GM20000 (cell line): Measurements from ENCODE around the gene NEK6.

Source experiments
- DNase-seq: peaks from one replicate; pipeline ENCODE4 v3.0.0; 2012; ENCODE audit warnings: low spot score
- TF ChIP-seq, protein P1 (sequence below): IDR thresholded peaks from 2 replicates; pipeline ENCODE4 v1.5.1; 2012; ENCODE audit warnings: mild to moderate bottlenecking, control low read depth; ENCODE audit errors: extremely low read depth, missing control alignments

Gene NEK6

GRCh38 chr9:124355039-124355940 lies 97.5 kb downstream of the NEK6 start:
- no peak for DNase-seq
- TF ChIP-seq, protein P1, sequence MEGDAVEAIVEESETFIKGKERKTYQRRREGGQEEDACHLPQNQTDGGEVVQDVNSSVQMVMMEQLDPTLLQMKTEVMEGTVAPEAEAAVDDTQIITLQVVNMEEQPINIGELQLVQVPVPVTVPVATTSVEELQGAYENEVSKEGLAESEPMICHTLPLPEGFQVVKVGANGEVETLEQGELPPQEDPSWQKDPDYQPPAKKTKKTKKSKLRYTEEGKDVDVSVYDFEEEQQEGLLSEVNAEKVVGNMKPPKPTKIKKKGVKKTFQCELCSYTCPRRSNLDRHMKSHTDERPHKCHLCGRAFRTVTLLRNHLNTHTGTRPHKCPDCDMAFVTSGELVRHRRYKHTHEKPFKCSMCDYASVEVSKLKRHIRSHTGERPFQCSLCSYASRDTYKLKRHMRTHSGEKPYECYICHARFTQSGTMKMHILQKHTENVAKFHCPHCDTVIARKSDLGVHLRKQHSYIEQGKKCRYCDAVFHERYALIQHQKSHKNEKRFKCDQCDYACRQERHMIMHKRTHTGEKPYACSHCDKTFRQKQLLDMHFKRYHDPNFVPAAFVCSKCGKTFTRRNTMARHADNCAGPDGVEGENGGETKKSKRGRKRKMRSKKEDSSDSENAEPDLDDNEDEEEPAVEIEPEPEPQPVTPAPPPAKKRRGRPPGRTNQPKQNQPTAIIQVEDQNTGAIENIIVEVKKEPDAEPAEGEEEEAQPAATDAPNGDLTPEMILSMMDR, result no peak

DNA sequence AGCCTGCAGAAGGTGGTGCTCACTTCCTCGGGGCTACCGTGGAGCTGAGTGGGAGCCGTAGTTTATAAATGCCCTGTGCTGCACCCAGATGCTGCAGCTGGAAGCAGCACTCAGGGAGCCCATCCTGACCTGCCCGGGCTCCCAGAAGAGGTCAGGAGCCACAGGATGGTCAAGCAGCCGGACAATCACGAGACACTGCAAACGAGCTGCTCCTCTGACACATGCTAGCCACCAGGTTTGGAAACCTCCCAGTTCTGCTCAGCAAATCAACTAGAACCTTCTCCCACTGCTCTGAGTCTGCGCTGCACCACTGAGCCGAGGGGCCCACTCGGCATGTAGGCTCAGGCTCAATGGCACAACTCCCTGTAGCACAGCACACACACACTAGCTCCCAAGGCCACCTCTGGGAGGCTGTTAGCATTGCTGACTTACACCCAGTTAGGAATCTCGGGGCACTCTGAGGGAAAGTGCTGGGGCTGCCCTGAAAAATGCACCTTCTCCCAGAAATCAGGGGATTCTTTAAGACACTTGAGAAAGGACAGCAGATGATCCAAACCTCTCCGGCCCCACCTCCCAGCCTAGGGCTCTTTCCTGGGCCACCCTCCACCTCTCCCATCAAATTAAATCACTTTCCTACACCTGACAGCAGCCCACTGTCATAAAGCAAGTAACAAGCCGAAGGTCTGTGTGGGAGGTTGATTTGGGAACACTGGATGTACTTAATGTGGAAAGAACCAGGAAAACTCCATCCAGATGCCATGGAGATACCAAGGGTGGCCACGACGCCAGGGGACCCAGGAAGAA lies 98.4 kb downstream of the NEK6 start:
- DNase-seq, result no peak
- TF ChIP-seq, protein P1, result no peak

DNA sequence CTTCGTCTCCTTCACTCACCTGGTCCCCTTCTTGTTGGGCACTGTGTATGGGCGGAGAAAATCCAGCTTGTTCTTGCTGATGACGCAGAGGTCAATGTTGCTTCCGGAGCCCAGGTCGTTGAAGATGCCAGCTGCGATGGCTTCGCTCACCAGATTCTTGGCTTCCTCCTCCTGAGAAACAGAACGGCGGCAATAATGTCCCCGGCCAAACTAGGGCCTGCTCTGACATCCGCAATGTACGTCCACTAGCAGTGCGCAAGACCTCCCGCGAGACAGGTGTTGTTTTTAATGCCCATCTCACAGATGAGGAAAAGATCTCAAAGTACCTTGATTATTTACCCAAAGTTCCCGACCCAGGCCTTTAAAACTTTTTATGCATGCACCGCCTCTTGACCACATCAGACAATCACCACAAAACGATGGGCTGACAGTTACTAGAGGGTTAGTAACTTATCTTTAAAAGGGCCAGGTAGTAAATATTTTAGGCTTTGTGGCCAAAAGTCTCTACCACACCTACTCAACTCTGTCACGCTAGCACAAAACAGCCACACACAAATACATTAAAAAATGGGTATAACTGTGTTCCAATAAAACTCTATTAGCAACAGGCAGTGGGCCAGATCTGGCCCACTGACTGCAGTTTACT lies 99.1 kb downstream of the NEK6 start:
- TF ChIP-seq, protein P1, result no peak
- no peak for DNase-seq

DNA sequence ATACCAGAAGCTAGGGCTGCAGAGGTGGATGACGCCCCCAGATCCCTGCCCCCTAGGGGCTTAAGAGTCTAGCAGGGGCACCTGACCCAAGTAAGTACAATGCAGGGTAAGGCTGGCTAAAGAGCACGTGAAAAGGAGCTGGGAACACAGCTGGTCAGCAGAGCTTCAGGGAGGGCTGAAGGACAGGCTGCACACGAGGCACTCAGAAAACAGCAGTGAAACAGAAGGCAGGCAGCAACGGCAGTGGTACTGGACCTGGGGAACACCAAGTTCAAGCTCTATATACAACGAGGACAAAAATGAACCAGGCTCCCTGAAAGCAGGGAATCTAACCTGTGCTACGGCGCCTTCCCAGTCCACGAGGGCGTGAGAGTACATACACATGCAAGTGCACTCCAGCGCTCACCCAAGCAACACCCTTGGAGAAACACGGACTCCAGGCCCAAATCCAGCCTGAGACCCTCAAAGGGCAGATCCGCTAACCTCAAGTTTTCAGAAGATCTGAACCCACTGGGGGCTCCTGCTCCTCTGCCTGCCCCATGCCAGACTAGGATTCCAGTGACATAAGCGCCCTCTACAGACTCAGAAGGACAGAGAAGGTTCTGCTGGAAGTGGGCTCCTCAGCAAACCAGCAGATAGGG lies 100.1 kb downstream of the NEK6 start:
- TF ChIP-seq, protein P1, result no peak
- DNase-seq, result no peak

GRCh38 chr9:124358631-124359030 lies 100.9 kb downstream of the NEK6 start:
- no peak for DNase-seq
- TF ChIP-seq, protein P1, result no peak

GRCh38 chr9:124359426-124359825 lies 101.7 kb downstream of the NEK6 start:
- no peak for DNase-seq
- TF ChIP-seq, protein P1, result no peak
